ENCODE data around the gene TTC7B.
A peak's percentile ranks its signal among the peaks of the same experiment; 100 is the strongest.

The TTC7B gene

GRCh38 chr14:90722590-90722989, 93.6 kb downstream of the TTC7B start:
- Mint-ChIP-seq H3K4me3 (no peak overlapping the region), H3K36me3 (no peaks in the 10 kb centered on the region), H3K27me3 (peaks cover 1% of the 10 kb centered on the region), H3K9me3 (no peaks in the 10 kb centered on the region), H3K27ac (no peak overlapping the region), H3K4me1 (no peaks in the 10 kb centered on the region)
- DNase-seq (ENCODE audit: low spot score in 2 of 2) = no peak
- ATAC-seq (ENCODE audit: low read depth) = peak; percentile 76

DNA sequence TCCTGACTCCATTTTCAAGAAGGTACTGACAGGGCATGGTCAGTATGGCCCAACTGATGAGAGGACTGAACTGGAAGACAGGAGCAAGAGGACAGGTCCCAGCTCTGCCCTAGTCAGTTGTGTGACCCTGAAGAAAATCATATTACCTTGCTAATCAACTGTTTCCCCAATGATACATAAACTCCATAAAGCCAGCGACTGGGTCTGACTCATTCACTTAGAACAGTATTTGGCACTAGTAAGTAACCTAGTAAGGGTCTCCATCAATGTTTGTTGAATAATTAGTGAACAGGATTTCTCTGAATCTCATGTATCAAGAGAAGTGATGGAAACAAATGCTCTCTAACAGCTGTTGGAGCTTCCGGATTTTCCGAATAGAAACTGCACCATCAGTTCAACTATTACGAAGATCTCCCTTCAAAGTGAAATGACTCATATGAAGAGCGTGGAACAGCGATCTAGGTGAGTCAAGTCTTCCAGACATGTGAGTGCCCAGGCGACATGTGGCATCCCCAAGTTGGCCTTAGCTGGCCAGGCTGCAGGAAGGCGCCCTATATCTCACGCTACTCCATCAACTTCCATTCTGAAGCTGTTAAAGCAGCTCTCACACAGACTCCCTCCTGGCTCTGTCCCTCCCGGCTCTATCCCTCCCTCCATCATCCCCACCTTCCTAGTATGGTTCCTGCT, 94.5 kb downstream of the TTC7B start:
- Mint-ChIP-seq H3K27me3 (peaks cover under 1% of the 10 kb centered on the region), H3K36me3 (no peaks in the 10 kb centered on the region), H3K4me1 (no peaks in the 10 kb centered on the region), H3K9me3 (no peaks in the 10 kb centered on the region), H3K27ac (no peak overlapping the region), H3K4me3 (no peak overlapping the region)
- DNase-seq (ENCODE audit: low spot score in 2 of 2) = no peak
- ATAC-seq (ENCODE audit: low read depth) = no peak

DNA sequence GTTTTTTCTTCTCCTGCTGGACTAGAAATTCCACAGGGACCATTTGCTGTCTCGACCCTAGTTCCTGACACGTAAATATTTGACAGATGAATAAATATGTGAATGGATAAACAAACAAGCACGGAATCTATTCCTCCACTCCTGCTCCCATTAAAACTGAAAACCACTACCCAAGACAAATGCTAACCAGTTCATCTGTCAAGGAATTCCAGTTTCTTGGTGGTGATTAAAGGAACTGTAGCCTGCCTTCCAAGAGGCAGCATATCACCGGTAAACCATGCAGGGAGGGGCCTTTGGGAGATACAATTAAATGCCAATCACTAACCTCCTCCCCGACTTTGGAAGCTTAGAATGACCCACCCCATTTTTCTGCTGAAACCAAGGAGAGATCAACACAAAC, 95.4 kb downstream of the TTC7B start:
- no peak for ATAC-seq (ENCODE audit: low read depth)
- DNase-seq (ENCODE audit: low spot score in 2 of 2) = no peak
- Mint-ChIP-seq H3K4me3 (no peak overlapping the region), H3K9me3 (no peaks in the 10 kb centered on the region), H3K27me3 (peaks cover 4% of the 10 kb centered on the region), H3K27ac (no peak overlapping the region), H3K4me1 (no peaks in the 10 kb centered on the region), H3K36me3 (no peaks in the 10 kb centered on the region)

- Mint-ChIP-seq H3K9me3 (no peaks in the 10 kb centered on the region), H3K4me3 (no peak overlapping the region), H3K27ac (no peak overlapping the region), H3K27me3 (peaks cover 5% of the 10 kb centered on the region), H3K36me3 (no peaks in the 10 kb centered on the region), H3K4me1 (no peaks in the 10 kb centered on the region)
- DNase-seq (ENCODE audit: low spot score in 2 of 2) = no peak
- ATAC-seq (ENCODE audit: low read depth) = no peak
These were observed 95.9 kb downstream of the TTC7B start for GRCh38 chr14:90720336-90720735.

DNA sequence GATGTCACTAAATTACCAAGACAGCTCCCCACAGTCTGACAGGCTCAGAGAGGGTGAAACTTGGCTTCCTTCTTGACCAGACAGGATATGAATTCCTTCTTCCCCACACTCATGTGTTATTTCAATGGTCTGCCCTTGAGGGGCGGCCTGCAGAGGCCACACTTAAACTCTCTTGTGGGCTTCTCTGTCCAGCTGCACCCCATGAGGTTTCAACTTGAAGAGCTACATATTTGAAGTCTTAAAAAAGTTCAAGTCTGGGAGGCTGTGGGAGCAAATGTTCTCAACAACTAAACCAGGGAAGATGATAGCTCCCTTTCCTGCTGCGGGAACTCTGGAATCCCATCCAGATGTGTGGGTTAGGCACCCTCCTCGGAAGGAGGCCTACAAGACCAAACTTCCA, 98.3 kb downstream of the TTC7B start:
- DNase-seq (ENCODE audit: low spot score in 2 of 2) = no peak

DNA sequence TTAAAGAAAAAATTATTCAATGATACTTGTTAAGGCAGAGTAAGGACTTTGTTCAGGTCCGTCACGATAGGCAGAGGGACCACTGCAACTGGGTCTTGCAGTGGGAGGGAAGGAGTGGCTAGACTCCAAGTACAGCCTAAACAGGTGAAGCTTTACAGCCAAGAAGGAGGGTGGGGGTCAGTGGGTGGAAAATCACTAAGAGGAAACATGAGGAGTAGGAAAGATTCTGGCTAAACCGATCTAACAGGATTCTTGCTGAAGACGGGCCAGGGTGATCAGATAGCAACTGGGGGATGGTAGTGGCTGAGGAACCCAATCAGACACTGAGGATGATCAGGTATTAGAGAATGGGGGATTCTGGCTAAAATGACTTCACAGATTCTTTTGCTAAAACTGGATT, 100.2 kb downstream of the TTC7B start:
- Mint-ChIP-seq H3K4me1 (no peaks in the 10 kb centered on the region), H3K4me3 (no peak overlapping the region), H3K9me3 (no peaks in the 10 kb centered on the region), H3K27ac (no peak overlapping the region), H3K36me3 (no peaks in the 10 kb centered on the region), H3K27me3 (peaks cover 7% of the 10 kb centered on the region)
- DNase-seq (ENCODE audit: low spot score in 2 of 2) = no peak
- ATAC-seq (ENCODE audit: low read depth) = no peak

More for the DNA sequence above, 98.3 kb downstream of the TTC7B start:
- Mint-ChIP-seq H3K4me1 (no peaks in the 10 kb centered on the region), H3K4me3 (no peak overlapping the region), H3K9me3 (no peaks in the 10 kb centered on the region), H3K27ac (no peak overlapping the region), H3K27me3 (peaks cover 7% of the 10 kb centered on the region), H3K36me3 (no peaks in the 10 kb centered on the region)
- no peak for ATAC-seq (ENCODE audit: low read depth)

DNA sequence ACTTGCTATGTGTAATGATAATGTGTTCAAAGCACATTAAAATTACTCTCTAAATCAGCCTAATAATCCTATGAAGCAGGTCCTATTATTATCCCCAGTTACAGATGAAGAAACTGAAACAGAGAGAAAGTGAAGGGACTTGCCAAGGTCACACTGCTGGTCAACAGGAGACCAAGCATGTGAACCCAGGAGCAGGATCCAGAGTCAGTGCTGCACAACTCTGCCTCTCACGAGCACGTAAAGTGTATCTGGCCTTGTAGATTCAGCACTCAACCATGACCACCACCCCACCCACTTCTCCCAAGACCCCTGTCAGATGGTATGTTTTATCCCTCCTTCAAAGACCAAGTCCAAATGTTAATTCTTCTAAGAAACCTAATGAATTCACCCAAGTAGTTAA, 100.7 kb downstream of the TTC7B start:
- H3K27me3 Mint-ChIP-seq = peaks cover 7% of the 10 kb centered on the region
- no peaks in the 10 kb centered on the region for H3K9me3 Mint-ChIP-seq
- no peak overlapping the region for H3K4me3 Mint-ChIP-seq
- no peak for DNase-seq (ENCODE audit: low spot score in 2 of 2)
- no peaks in the 10 kb centered on the region for H3K4me1 Mint-ChIP-seq
- no peak for ATAC-seq (ENCODE audit: low read depth)
- H3K36me3 Mint-ChIP-seq = no peaks in the 10 kb centered on the region
- H3K27ac Mint-ChIP-seq = no peak overlapping the region

DNA sequence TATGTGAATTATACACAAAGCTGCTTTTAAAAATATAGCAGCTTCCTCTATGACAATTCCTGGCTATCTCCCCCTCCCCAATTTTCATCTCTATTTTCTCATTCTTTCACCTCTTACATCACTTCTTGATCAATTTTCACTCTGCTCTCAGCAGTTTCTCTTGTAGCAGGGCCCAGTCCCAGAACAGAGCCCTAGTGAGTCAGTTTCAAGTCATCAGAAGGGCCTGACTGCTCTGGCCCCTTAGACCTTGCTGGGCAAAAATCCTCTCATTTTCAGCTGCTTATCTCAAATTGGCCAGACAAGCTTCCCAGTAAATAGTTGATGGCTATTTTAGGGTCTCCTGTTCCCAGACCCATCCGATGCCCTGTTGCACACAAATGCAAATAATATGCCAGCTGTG, 101.4 kb downstream of the TTC7B start:
- H3K4me3 Mint-ChIP-seq = no peak overlapping the region
- peaks cover 7% of the 10 kb centered on the region for H3K27me3 Mint-ChIP-seq
- ATAC-seq (ENCODE audit: low read depth) (no peak), DNase-seq (ENCODE audit: low spot score in 2 of 2) (no peak)
- H3K27ac Mint-ChIP-seq = no peak overlapping the region
- H3K36me3 Mint-ChIP-seq = no peaks in the 10 kb centered on the region
- no peaks in the 10 kb centered on the region for H3K9me3 Mint-ChIP-seq
- H3K4me1 Mint-ChIP-seq = no peaks in the 10 kb centered on the region

GRCh38 chr14:90704738-90705392, 111.4 kb downstream of the TTC7B start:
- Mint-ChIP-seq H3K9me3 (no peaks in the 10 kb centered on the region), H3K27me3 (peaks cover 2% of the 10 kb centered on the region), H3K36me3 (peaks cover 2% of the 10 kb centered on the region), H3K27ac (no peak overlapping the region), H3K4me1 (no peaks in the 10 kb centered on the region), H3K4me3 (no peak overlapping the region)
- ATAC-seq (ENCODE audit: low read depth) (no peak), DNase-seq (ENCODE audit: low spot score in 2 of 2) (no peak)

- Mint-ChIP-seq H3K9me3 (no peaks in the 10 kb centered on the region), H3K27ac (no peak overlapping the region), H3K36me3 (peaks cover 2% of the 10 kb centered on the region), H3K4me1 (no peaks in the 10 kb centered on the region), H3K27me3 (peaks cover 2% of the 10 kb centered on the region), H3K4me3 (no peak overlapping the region)
- ATAC-seq (ENCODE audit: low read depth) (no peak), DNase-seq (ENCODE audit: low spot score in 2 of 2) (no peak)
These were observed 112.1 kb downstream of the TTC7B start for GRCh38 chr14:90703841-90704737.

DNA sequence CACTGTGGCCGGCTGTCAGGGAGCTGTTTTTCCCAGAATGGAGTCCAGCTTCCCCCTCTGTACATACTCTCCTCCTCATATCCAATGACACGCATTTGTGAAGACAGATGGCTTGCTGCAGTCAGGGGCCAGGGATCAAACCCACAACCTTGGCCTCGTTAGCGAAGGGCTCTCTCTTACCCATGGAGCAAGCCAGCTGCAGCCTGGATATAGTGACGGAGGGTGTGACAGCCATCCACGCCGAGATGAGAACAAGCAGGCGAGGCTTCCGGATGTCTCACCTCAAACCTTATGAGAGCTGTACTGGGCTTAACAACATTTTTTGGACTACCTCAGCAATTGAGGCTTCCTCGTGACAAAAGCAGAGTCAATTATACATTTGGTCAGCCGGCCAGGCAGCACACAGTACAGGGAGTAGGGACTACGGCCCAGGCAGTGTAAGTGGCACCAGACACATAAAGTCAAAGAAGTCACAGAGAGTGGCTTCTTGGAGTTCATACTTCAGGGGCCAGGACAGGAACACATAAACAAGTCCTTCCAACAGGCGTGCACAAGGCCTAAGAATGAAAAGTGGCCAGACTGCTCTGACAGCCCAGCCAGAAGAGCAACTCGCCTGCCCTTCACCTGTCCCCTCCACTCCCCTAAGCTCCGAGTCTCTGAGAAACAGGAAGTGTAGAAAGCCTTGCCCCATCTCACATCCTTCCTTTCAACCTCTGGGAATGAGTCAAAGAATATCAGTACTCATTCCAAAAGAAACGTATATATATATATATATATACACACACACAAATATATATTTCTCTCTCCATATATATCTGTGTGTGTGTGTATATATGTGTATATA, 115.1 kb downstream of the TTC7B start:
- ATAC-seq (ENCODE audit: low read depth) (no peak), DNase-seq (ENCODE audit: low spot score in 2 of 2) (no peak)
- H3K4me3 Mint-ChIP-seq = no peak overlapping the region
- no peaks in the 10 kb centered on the region for H3K4me1 Mint-ChIP-seq
- no peaks in the 10 kb centered on the region for H3K36me3 Mint-ChIP-seq
- peaks cover 1% of the 10 kb centered on the region for H3K27me3 Mint-ChIP-seq
- no peak overlapping the region for H3K27ac Mint-ChIP-seq
- no peaks in the 10 kb centered on the region for H3K9me3 Mint-ChIP-seq

DNA sequence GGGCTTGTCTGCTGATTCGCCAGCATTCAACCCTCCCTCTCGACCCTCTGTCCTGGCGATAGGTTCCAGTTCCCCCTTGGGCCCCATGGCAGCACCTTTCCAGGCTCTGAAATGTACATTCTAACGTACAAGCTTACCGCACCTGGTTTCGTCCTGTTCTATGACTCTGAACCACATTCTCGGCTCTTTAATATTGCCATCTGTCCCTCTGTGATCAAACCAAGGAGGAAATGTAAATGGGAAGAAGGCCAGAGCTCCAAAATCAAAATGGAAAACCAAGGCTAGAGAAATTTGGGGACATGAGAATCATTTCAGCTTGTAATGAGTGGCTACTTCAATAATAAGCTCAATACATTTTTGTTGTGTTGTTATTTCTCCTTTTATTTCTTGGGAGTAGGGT, 117.2 kb downstream of the TTC7B start:
- Mint-ChIP-seq H3K27me3 (peaks cover 1% of the 10 kb centered on the region), H3K9me3 (no peaks in the 10 kb centered on the region), H3K27ac (no peak overlapping the region), H3K4me3 (no peak overlapping the region), H3K4me1 (peaks cover 2% of the 10 kb centered on the region), H3K36me3 (no peaks in the 10 kb centered on the region)
- DNase-seq (ENCODE audit: low spot score in 2 of 2) = no peak
- ATAC-seq (ENCODE audit: low read depth) = no peak

DNA sequence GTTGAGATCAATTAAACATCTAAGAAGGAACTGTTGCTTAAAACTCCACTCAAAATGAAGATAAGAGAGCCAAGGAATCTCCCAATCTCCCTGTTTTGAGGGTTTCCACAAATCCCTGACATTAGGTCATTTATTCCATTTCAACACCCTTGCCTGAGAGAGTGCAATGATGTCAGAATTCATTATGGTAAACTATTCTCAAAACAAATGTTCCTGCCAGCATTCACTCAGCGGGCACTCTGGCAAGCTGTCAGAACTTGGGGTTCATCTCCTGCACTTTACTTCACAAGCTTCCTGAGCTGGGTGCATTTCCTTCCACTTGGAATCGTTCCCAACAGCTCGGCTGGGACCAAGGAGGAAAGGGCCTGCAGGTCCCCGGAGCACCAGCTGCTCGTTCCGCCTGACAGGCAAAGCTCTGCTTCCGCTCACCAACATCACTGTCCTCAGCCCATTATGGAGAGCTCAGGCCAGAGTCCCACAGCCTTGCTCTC, 117.8 kb downstream of the TTC7B start:
- H3K4me1 Mint-ChIP-seq = peaks cover 3% of the 10 kb centered on the region
- ATAC-seq (ENCODE audit: low read depth) = no peak
- DNase-seq (ENCODE audit: low spot score in 2 of 2) = no peak
- no peak overlapping the region for H3K4me3 Mint-ChIP-seq
- no peaks in the 10 kb centered on the region for H3K9me3 Mint-ChIP-seq
- no peak overlapping the region for H3K27ac Mint-ChIP-seq
- H3K27me3 Mint-ChIP-seq = peaks cover 1% of the 10 kb centered on the region
- H3K36me3 Mint-ChIP-seq = no peaks in the 10 kb centered on the region
